Measurements from ENCODE around the gene FASTKD3.

GRCh38 chr5:7869474-7870136 is 774 bp upstream of the FASTKD3 start:
- no peak for TF ChIP-seq CTCF (IDR thresholded peaks at IDR 0.05; ENCODE audit: poor library complexity)
- no peak for TF ChIP-seq EZH2phosphoT487 (IDR thresholded peaks at IDR 0.05; ENCODE audit: low read depth, severe bottlenecking, unreplicated experiment)
- no peak for TF ChIP-seq EZH2 (IDR thresholded peaks at IDR 0.05; ENCODE audit: borderline replicate concordance)
